HG02763 (cell line): ENCODE data around the gene NCAM1.

ENCODE experiments used
- ATAC-seq: cut with Tn5 transposase; IDR thresholded peaks from one replicate; pipeline ENCODE4 v1.9.1; 2021; ENCODE audit warnings: mild to moderate bottlenecking, moderate library complexity; ENCODE audit not compliant: unreplicated experiment

Gene NCAM1

GRCh38 chr11:113082341-113082955 is 121.2 kb downstream of the NCAM1 start:
- no peak for ATAC-seq

GRCh38 chr11:113083571-113083970 is 122.4 kb downstream of the NCAM1 start:
- no peak for ATAC-seq

- ATAC-seq, result no peak
Observed at GRCh38 chr11:113084297-113084696, 123.1 kb downstream of the NCAM1 start.

GRCh38 chr11:113085446-113085845 is 124.2 kb downstream of the NCAM1 start:
- no peak for ATAC-seq

GRCh38 chr11:113087706-113088105 is 126.5 kb downstream of the NCAM1 start:
- ATAC-seq, result no peak

- ATAC-seq, result no peak
Observed at GRCh38 chr11:113090716-113091480, 129.7 kb downstream of the NCAM1 start.

GRCh38 chr11:113091481-113091780 is 130.2 kb downstream of the NCAM1 start:
- no peak for ATAC-seq

- no peak for ATAC-seq
Observed at GRCh38 chr11:113096648-113097047, 135.4 kb downstream of the NCAM1 start.

- no peak for ATAC-seq
Observed at GRCh38 chr11:113103932-113104690, 142.9 kb downstream of the NCAM1 start.

- no peak for ATAC-seq
Observed at GRCh38 chr11:113104691-113105251, 143.6 kb downstream of the NCAM1 start.

- no peak for ATAC-seq
Observed at GRCh38 chr11:113105592-113105991, 144.4 kb downstream of the NCAM1 start.

GRCh38 chr11:113106507-113106906 is 145.3 kb downstream of the NCAM1 start:
- no peak for ATAC-seq

GRCh38 chr11:113110046-113110445 is 148.8 kb downstream of the NCAM1 start:
- ATAC-seq, result no peak

- no peak for ATAC-seq
Observed at GRCh38 chr11:113111156-113111555, 149.9 kb downstream of the NCAM1 start.

- no peak for ATAC-seq
Observed at GRCh38 chr11:113112307-113112706, 151.1 kb downstream of the NCAM1 start.

- no peak for ATAC-seq
Observed at GRCh38 chr11:113113801-113114704, 152.8 kb downstream of the NCAM1 start.

GRCh38 chr11:113114705-113115027 is 153.4 kb downstream of the NCAM1 start:
- no peak for ATAC-seq

GRCh38 chr11:113118104-113118503 is 156.9 kb downstream of the NCAM1 start:
- ATAC-seq, result no peak

- no peak for ATAC-seq
Observed at GRCh38 chr11:113119074-113119473, 157.9 kb downstream of the NCAM1 start.

- no peak for ATAC-seq
Observed at GRCh38 chr11:113119966-113120736, 158.9 kb downstream of the NCAM1 start.
